ENCODE measurements around the gene KRTAP10-5. TPM values are rescaled to one million over a fixed set of nuclear protein-coding genes. Genes with fewer than 3 reads are reported as not detected.

The KRTAP10-5 gene
- total RNA-seq, 1 donor from 2014 or later, result not detected

GRCh38 chr21:44549525-44550211 lies 30.7 kb downstream of the KRTAP10-5 start:
- DNase-seq, result no peak

- DNase-seq, result no peak
Observed at GRCh38 chr21:44548922-44549321, 31.5 kb downstream of the KRTAP10-5 start.

GRCh38 chr21:44548381-44548780 lies 32.0 kb downstream of the KRTAP10-5 start:
- DNase-seq, result no peak

- DNase-seq, result no peak
Observed at GRCh38 chr21:44547656-44548331, 32.6 kb downstream of the KRTAP10-5 start.

GRCh38 chr21:44544566-44544965 lies 35.8 kb downstream of the KRTAP10-5 start:
- no peak for DNase-seq

GRCh38 chr21:44542716-44543115 lies 37.7 kb downstream of the KRTAP10-5 start:
- no peak for DNase-seq

GRCh38 chr21:44540741-44541288 lies 39.6 kb downstream of the KRTAP10-5 start:
- no peak for DNase-seq

- no peak for DNase-seq
Observed at GRCh38 chr21:44539991-44540666, 40.3 kb downstream of the KRTAP10-5 start, which contains the start of gene KRTAP10-1. Gene KRTAP10-1 (minus strand): TSS chr21:44540195. CDS start chr21:44540150, 45 bp downstream.

- no peak for DNase-seq
Observed at GRCh38 chr21:44539046-44539445, 41.4 kb downstream of the KRTAP10-5 start.

GRCh38 chr21:44537930-44538911 lies 42.2 kb downstream of the KRTAP10-5 start:
- no peak for DNase-seq

- DNase-seq, result no peak
Observed at GRCh38 chr21:44535963-44536362, 44.4 kb downstream of the KRTAP10-5 start.

GRCh38 chr21:44534688-44535087 lies 45.7 kb downstream of the KRTAP10-5 start:
- DNase-seq, result no peak

- no peak for DNase-seq
Observed at GRCh38 chr21:44533891-44534627, 46.3 kb downstream of the KRTAP10-5 start.

- no peak for DNase-seq
Observed at GRCh38 chr21:44533121-44533890, 47.1 kb downstream of the KRTAP10-5 start.

- no peak for DNase-seq
Observed at GRCh38 chr21:44532712-44533111, 47.7 kb downstream of the KRTAP10-5 start.

GRCh38 chr21:44531606-44532564 lies 48.5 kb downstream of the KRTAP10-5 start:
- no peak for DNase-seq

GRCh38 chr21:44530903-44531605 lies 49.4 kb downstream of the KRTAP10-5 start:
- DNase-seq, result no peak

- no peak for DNase-seq
Observed at GRCh38 chr21:44530221-44530902, 50.0 kb downstream of the KRTAP10-5 start.
